B cell (primary cell): ENCODE results near the gene LYST. TPM values are rescaled to one million over a fixed set of nuclear protein-coding genes. Genes with fewer than 3 reads are reported as not detected.

ENCODE experiments used
- ATAC-seq: fragments of 200-7000 bp; cut with Tn5 transposase; one replicate; pipeline ENCODE4 v1.10.0; 2021; ENCODE audit warnings: low read depth, mild to moderate bottlenecking, moderate number of reproducible peaks, moderate library complexity
- CTCF ChIA-PET: fragments of 350-600 bp; sonication (Branson Sonifier 250); formaldehyde crosslinking; loops from one replicate; lab custom pipeline; 2021; ENCODE audit warnings: antibody characterized with exemption, inconsistent platforms; lab: Charles Lee
- POLR2A ChIA-PET: fragments of 350-600 bp; sonication (Branson Sonifier 250); formaldehyde crosslinking; loops from one replicate; lab custom pipeline; 2021; ENCODE audit warnings: antibody characterized with exemption; lab: Charles Lee
- DNase-seq: peaks from one replicate; pipeline ENCODE4 v3.0.0; 2013
- H2AFZ ChIP-seq: 2 replicates; pipeline ENCODE4 v1.6.1; 2012; ENCODE audit warnings: mild to moderate bottlenecking, low read depth, low read length; ENCODE audit not compliant: insufficient read depth, poor library complexity, severe bottlenecking
- H3K27ac ChIP-seq, 2 donors: 1 replicate in 1 of 2; 2 replicates in 1 of 2; pipeline ENCODE4 v1.5.1; 2012 to 2013; ENCODE audit warnings: low read length in 2 of 2, mild to moderate bottlenecking in 2 of 2, moderate library complexity in 1 of 2
- H3K27me3 ChIP-seq, 4 experiments: fragments of 200-600 bp in 1 of 4; sonication (generic) in 1 of 4; replicated peaks in 1 of 4; 1 replicate in 2 of 4; 2 replicates in 2 of 4; pipeline versions ENCODE4 v1.6.1 to v1.7.0; 2013 to 2016; ENCODE audit warnings: low read length in 3 of 4, mild to moderate bottlenecking in 2 of 4, mixed read lengths in 1 of 4, moderate library complexity in 1 of 4; ENCODE audit not compliant: insufficient read depth in 4 of 4, control insufficient read depth in 3 of 4; ENCODE audit errors: control extremely low read depth in 1 of 4
- H3K36me3 ChIP-seq, 2 experiments: replicated peaks in 1 of 2; 1 replicate in 1 of 2; 2 replicates in 1 of 2; pipeline versions ENCODE4 v1.6.1 to v1.7.1; 2013; ENCODE audit warnings: low read length in 1 of 2; ENCODE audit not compliant: insufficient read depth in 2 of 2, control insufficient read depth in 1 of 2; ENCODE audit errors: control extremely low read depth in 1 of 2, extremely low read depth in 1 of 2
- H3K4me1 ChIP-seq, 2 donors: fragments of 200-600 bp in 1 of 2; sonication (generic) in 1 of 2; 1 replicate in 1 of 2; 2 replicates in 1 of 2; pipeline versions ENCODE4 v1.5.1 to v1.6.1; 2013 to 2017; ENCODE audit warnings: low read length in 2 of 2; ENCODE audit not compliant: control insufficient read depth in 2 of 2, insufficient read depth in 2 of 2
- H3K4me2 ChIP-seq: replicated peaks from 2 replicates; pipeline ENCODE3; 2012; ENCODE audit warnings: mild to moderate bottlenecking, low read depth, low read length; ENCODE audit not compliant: poor library complexity, severe bottlenecking
- H3K4me3 ChIP-seq, 5 experiments: fragments of 200-600 bp in 1 of 5; sonication (generic) in 1 of 5; 1 replicate in 3 of 5; 2 replicates in 2 of 5; pipeline versions ENCODE4 v1.5.1 to v1.7.0; 2011 to 2016; ENCODE audit warnings: low read length in 4 of 5, mild to moderate bottlenecking in 4 of 5, low read depth in 2 of 5, control low read depth in 1 of 5, moderate library complexity in 1 of 5; ENCODE audit not compliant: insufficient read depth in 1 of 5; ENCODE audit errors: control extremely low read depth in 1 of 5, extremely low read depth in 1 of 5
- H3K79me2 ChIP-seq: fragments of 200-600 bp; sonication (generic); one replicate; pipeline ENCODE4 v1.6.0; 2016; ENCODE audit warnings: low read length; ENCODE audit not compliant: control insufficient read depth, insufficient read depth
- H3K9ac ChIP-seq: fragments of 200-600 bp; sonication (generic); 2 replicates; pipeline ENCODE4 v1.6.1; 2017; ENCODE audit warnings: mild to moderate bottlenecking, low read length, moderate library complexity
- H3K9me3 ChIP-seq, 3 donors: one replicate each; pipeline versions ENCODE4 v1.6.1 to v1.7.1; 2013; ENCODE audit warnings: low read length in 2 of 3; ENCODE audit not compliant: control insufficient read depth in 2 of 3, insufficient read depth in 1 of 3; ENCODE audit errors: control extremely low read depth in 1 of 3
- H4K20me1 ChIP-seq: 2 replicates; pipeline ENCODE4 v1.6.0; 2012; ENCODE audit warnings: mild to moderate bottlenecking, low read length; ENCODE audit not compliant: insufficient read depth, control insufficient read depth, poor library complexity, severe bottlenecking
- H3K27ac Mint-ChIP-seq: one replicate; pipeline ENCODE4 v1.8.0; 2021; ENCODE audit warnings: mixed read lengths
- H3K27me3 Mint-ChIP-seq: one replicate; pipeline ENCODE4 v1.8.0; 2021; ENCODE audit warnings: mixed read lengths
- H3K4me1 Mint-ChIP-seq: one replicate; pipeline ENCODE4 v1.8.0; 2021; ENCODE audit warnings: mixed read lengths
- H3K4me3 Mint-ChIP-seq: one replicate; pipeline ENCODE4 v1.8.0; 2021; ENCODE audit warnings: mixed read lengths
- H3K9me3 Mint-ChIP-seq: one replicate; pipeline ENCODE4 v1.8.0; 2022; ENCODE audit warnings: mixed read lengths; ENCODE audit not compliant: insufficient read depth
- CTCF ChIP-seq: fragments of 200-600 bp; IDR thresholded peaks from one replicate; pipeline ENCODE4 v1.8.0; 2022; ENCODE audit warnings: antibody characterized with exemption, mild to moderate bottlenecking
- EZH2 ChIP-seq: IDR thresholded peaks from 2 replicates; pipeline ENCODE4 v1.6.1; 2012; ENCODE audit warnings: borderline replicate concordance, low read depth, mild to moderate bottlenecking, moderate library complexity, low read length; ENCODE audit not compliant: insufficient read depth, poor library complexity, severe bottlenecking
- WGBS: methylation state at CpG from one replicate; pipeline ENCODE4 v1.1.5; 2013; ENCODE audit warnings: missing lambda C conversion rate; ENCODE audit not compliant: insufficient coverage; 5-methylcytosine and 5-hydroxymethylcytosine counted together
- intact Hi-C: fragments of 100-400 bp; cut with micrococcal nuclease; formaldehyde crosslinking; loops from one replicate; pipeline ENCODE4 v1.10.0; 2022
- polyA plus RNA-seq: library from polyadenylated mRNA; depleted of rRNA; stranded (reverse); fragments of >200 nt; gene quantifications from 2 replicates; pipeline ENCODE4 v1.2.3, GENCODE V29; 2012
- total RNA-seq, 2 donors: library from RNA; stranded (reverse); fragments of 120-200 nt in 1 of 2; gene quantifications; 1 replicate in 1 of 2; 2 replicates in 1 of 2; pipeline versions ENCODE4 v1.2.3 to v1.2.4, GENCODE V29; 2013 to 2022

LYST gene
- total and polyA plus RNA-seq, 2 donors (not counting 1 experiment from before 2014, with no cell fraction given): 50.4 to 120 TPM

DNA sequence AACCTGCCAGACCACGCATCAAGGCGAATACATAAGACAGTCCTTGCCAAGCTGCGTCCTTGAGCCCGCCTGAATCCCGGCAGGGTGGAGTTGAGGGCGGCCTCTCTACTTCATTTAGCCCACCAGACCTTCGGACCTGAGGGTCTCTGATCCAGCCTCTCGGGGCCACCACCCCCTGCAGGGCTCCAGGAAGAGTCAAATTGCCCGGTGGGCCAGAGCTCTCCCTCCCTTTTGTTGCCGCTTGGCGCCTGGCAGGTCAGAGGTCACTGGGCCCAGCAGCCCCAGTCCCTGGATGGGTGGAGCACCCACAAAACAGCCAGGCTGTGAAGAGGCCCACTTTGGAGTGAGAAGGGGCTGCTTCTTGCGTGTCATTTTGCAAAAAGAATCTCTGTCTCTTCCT lies 226.1 kb downstream of the LYST start:
- Histone ChIP-seq H3K4me1 (peaks cover 11 to 12% of the 10 kb centered on the region in 2 donors), H3K27me3 (peaks cover 0 to 35% (median 3%) of the 10 kb centered on the region in 4 experiments), H3K9me3 (peaks cover 0 to 2% (median 0%) of the 10 kb centered on the region in 3 donors), H3K4me2 (no peak overlapping the region), H3K9ac (no peak overlapping the region), H2AFZ (no peak overlapping the region), H4K20me1 (no peaks in the 10 kb centered on the region), H3K4me3 (no peak overlapping the region), H3K27ac (no peak overlapping the region), H3K36me3 (no peaks in the 10 kb centered on the region), H3K79me2 (no peaks in the 10 kb centered on the region)
- POLR2A ChIA-PET: no interaction called here
- intact Hi-C loops: no loop called here
- peaks cover 40% of the 10 kb centered on the region for H3K27me3 Mint-ChIP-seq
- no peak overlapping the region for H3K4me3 Mint-ChIP-seq
- CTCF ChIA-PET: no interaction called here
- H3K9me3 Mint-ChIP-seq: no peaks in the 10 kb centered on the region
- no peak overlapping the region for H3K27ac Mint-ChIP-seq
- DNase-seq: no peak
- 96% methylated on average over 10 of the region's 12 CpGs for WGBS
- TF ChIP-seq EZH2: no peak
- TF ChIP-seq CTCF: no peak
- no peak for ATAC-seq
- peaks cover 16% of the 10 kb centered on the region for H3K4me1 Mint-ChIP-seq

- H3K4me3 Mint-ChIP-seq: no peak overlapping the region
These were observed 227.2 kb downstream of the LYST start for GRCh38 chr1:235639226-235640205.

More at GRCh38 chr1:235639226-235640205, 227.2 kb downstream of the LYST start:
- Histone ChIP-seq H3K27ac (no peak overlapping the region), H3K9me3 (peaks cover 0 to 2% (median 0%) of the 10 kb centered on the region in 3 donors), H2AFZ (no peak overlapping the region), H3K9ac (no peak overlapping the region), H3K27me3 (peaks cover 0 to 28% (median 3%) of the 10 kb centered on the region in 4 experiments), H4K20me1 (no peaks in the 10 kb centered on the region), H3K79me2 (no peaks in the 10 kb centered on the region), H3K4me1 (peaks cover 11 to 12% of the 10 kb centered on the region in 2 donors), H3K4me3 (no peak overlapping the region), H3K4me2 (no peak overlapping the region), H3K36me3 (no peaks in the 10 kb centered on the region)
- ChIA-PET POLR2A (no interaction called here), CTCF (no interaction called here)
- WGBS: 90% methylated on average over 10 of the region's 14 CpGs
- intact Hi-C loops: no loop called here
- Mint-ChIP-seq H3K27me3 (peaks cover 43% of the 10 kb centered on the region), H3K27ac (no peak overlapping the region), H3K9me3 (no peaks in the 10 kb centered on the region), H3K4me1 (peaks cover 16% of the 10 kb centered on the region)
- no peak for ATAC-seq
- no peak for DNase-seq
- TF ChIP-seq EZH2 (no peak), CTCF (no peak)
